A673 (cell line): ENCODE data around the gene PIM3. TPM values are rescaled to one million over a fixed set of nuclear protein-coding genes. Genes with fewer than 3 reads are reported as not detected.
A peak's percentile ranks its signal among the peaks of the same experiment; 100 is the strongest.

Experiments used
- BruUV-seq: library from RNA; stranded (reverse); fragments of 400-500 nt; replicated peaks from 2 replicates; lab custom pipeline; 2021; lab: Mats Ljungman, UMichigan
- CTCF ChIA-PET: fragments of 300-600 bp; sonication (Branson Sonifier 250); formaldehyde crosslinking; loops from one replicate; lab custom pipeline; 2022; ENCODE audit warnings: antibody characterized with exemption; lab: Charles Lee
- POLR2A ChIA-PET: fragments of 300-600 bp; sonication (Branson Sonifier 250); formaldehyde crosslinking; loops from one replicate; lab custom pipeline; 2022; ENCODE audit warnings: antibody characterized with exemption; ENCODE audit not compliant: low non-redundant PET; lab: Charles Lee
- DNase-seq: peaks from one replicate; pipeline ENCODE4 v3.0.0-alpha.2; 2015; ENCODE audit warnings: low spot score
- H3K27ac ChIP-seq: fragments of 200-600 bp; sonication (generic); 2 replicates; pipeline ENCODE4 v1.5.1; 2016; ENCODE audit warnings: mixed run types, low read depth, mild to moderate bottlenecking, mixed read lengths, antibody characterized with exemption, low read length; ENCODE audit not compliant: poor library complexity, severe bottlenecking
- H3K27me3 ChIP-seq: fragments of 200-600 bp; sonication (generic); replicated peaks from 2 replicates; pipeline ENCODE4 v1.6.1; 2017; ENCODE audit warnings: mixed run types, low read depth, mild to moderate bottlenecking, mixed read lengths, antibody characterized with exemption, low read length; ENCODE audit not compliant: insufficient read depth, poor library complexity
- H3K36me3 ChIP-seq: fragments of 200-600 bp; sonication (generic); 2 replicates; pipeline ENCODE4 v1.6.1; 2016; ENCODE audit warnings: mixed run types, mild to moderate bottlenecking, mixed read lengths, antibody characterized with exemption, low read length; ENCODE audit not compliant: insufficient read depth, poor library complexity, severe bottlenecking
- H3K4me1 ChIP-seq: fragments of 200-600 bp; sonication (generic); 2 replicates; pipeline ENCODE4 v1.6.1; 2017; ENCODE audit warnings: mixed run types, mild to moderate bottlenecking, mixed read lengths, antibody characterized with exemption, low read length; ENCODE audit not compliant: insufficient read depth, poor library complexity, severe bottlenecking
- H3K4me3 ChIP-seq: fragments of 200-600 bp; sonication (generic); 2 replicates; pipeline ENCODE4 v1.5.1; 2016; ENCODE audit warnings: low read depth, mixed run types, mild to moderate bottlenecking, mixed read lengths, low read length; ENCODE audit not compliant: poor library complexity, severe bottlenecking
- H3K9me3 ChIP-seq: fragments of 200-600 bp; sonication (generic); 2 replicates; pipeline ENCODE4 v1.6.1; 2016; ENCODE audit warnings: mixed run types, low read depth, mild to moderate bottlenecking, mixed read lengths, antibody characterized with exemption, low read length; ENCODE audit not compliant: poor library complexity, severe bottlenecking
- CTCF ChIP-seq: fragments of 300-800, 200-600 bp; sonication (generic); conservative IDR thresholded peaks from 2 replicates; pipeline ENCODE4 v1.5.1; 2017; ENCODE audit warnings: low read depth, mild to moderate bottlenecking, antibody characterized with exemption, low read length, moderate library complexity, mixed read lengths
- EZH2 ChIP-seq: fragments of 200-600 bp; sonication (generic); IDR thresholded peaks from 2 replicates; pipeline ENCODE4 v1.6.1; 2017; ENCODE audit warnings: borderline replicate concordance, low read depth, mild to moderate bottlenecking, mixed read lengths, antibody characterized with exemption, low read length; ENCODE audit not compliant: poor library complexity, severe bottlenecking
- intact Hi-C: fragments of 100-400 bp; cut with micrococcal nuclease; formaldehyde crosslinking; loops from one replicate; pipeline ENCODE4 v1.10.0; 2022; ENCODE audit not compliant: unreplicated experiment
- total RNA-seq: library from RNA; stranded (reverse); gene quantifications from 2 replicates; pipeline ENCODE4 v1.2.3, GENCODE V29; 2021

The PIM3 gene
- total RNA-seq, 1 experiment from 2014 or later, result 71.3 TPM

DNA sequence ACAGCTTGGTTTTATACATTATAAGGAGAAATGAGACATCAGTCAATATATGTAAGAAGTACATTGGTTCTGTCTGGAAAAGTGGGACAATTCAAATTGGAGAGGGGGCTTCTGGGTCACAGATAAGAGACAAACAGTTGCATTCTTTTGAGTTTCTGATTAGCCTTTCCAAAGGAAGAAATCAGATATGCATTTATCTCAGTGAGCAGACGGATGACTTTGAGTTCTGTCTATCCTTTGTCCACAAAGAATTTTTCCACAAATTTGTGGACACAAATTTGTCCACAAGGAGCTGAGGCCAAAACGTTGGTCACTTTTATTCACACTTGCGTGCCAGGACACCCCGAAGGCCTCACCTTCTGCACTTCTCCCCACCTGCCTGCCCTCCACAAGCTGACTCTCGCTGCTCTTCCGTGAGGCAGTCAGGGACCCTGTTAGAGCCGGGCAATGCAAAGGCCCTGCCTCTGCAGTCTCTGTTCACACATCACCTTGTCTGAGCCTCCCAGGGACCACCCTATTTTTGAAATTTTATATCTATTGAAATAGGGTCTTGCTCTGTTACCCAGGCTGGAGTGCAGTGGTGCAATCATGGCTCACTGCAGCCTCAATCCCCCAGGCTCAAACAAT lies 31.4 kb downstream of the PIM3 start:
- Histone ChIP-seq H3K4me1 (no peaks in the 10 kb centered on the region), H3K27me3 (no peaks in the 10 kb centered on the region), H3K4me3 (no peak overlapping the region), H3K9me3 (peaks cover 10% of the 10 kb centered on the region), H3K27ac (no peak overlapping the region), H3K36me3 (no peaks in the 10 kb centered on the region)
- TF ChIP-seq EZH2 (no peak), CTCF (no peak)
- DNase-seq, result no peak
- CTCF ChIA-PET, result no interaction called here
- intact Hi-C loops, result loop anchor here (5.0 kb wide), 2 partner anchors 40 to 60 kb away; no protein-coding TSS in a partner anchor
- no TSS peak for BruUV-seq
- POLR2A ChIA-PET, result no interaction called here

DNA sequence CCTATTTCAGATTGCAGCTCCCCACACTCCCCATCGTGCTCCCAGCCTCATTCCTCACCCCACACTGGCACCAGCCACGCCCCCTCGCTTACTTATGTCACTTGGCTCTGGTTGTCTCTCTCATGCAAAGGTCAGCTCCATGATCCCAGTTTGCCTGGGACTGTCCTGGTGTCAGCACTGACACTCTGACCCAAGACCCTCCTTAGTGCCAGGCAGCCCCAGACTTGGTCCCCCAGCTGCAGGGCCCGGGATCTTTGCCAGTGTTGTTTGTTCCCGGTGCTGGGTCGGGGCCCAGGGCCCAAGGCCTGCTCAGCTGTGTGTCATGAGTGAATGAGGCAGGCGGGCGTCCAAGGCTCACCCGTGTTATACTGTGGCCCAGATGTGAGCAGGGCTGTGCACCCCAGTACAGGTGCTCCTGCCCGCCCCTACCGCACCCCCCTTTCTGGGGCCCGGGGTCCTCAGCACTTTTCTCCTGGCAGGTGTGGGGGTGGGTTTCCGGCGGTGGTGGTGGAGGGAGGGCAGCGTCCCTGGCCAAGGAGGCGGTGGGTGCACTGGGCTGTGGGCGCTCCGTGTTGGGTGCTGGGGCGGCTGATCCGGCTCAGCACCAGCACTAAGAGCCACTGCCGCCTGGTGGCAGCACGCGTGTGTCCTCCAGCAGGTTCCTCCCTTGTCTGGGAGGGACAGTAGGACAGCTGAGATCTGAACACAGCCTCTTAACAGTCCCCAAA lies 32.5 kb downstream of the PIM3 start:
- H3K27me3 ChIP-seq, result no peaks in the 10 kb centered on the region
- H3K27ac ChIP-seq, result no peak overlapping the region
- H3K36me3 ChIP-seq, result no peaks in the 10 kb centered on the region
- no peak overlapping the region for H3K4me3 ChIP-seq
- intact Hi-C loops, result loop anchor here (5.0 kb wide), 2 partner anchors 39 to 61 kb away; no protein-coding TSS in a partner anchor
- no TSS peak for BruUV-seq
- TF ChIP-seq CTCF (peak; percentile 89), EZH2 (no peak)
- POLR2A ChIA-PET, result no interaction called here
- CTCF ChIA-PET, result no interaction called here
- peaks cover 10% of the 10 kb centered on the region for H3K9me3 ChIP-seq
- no peaks in the 10 kb centered on the region for H3K4me1 ChIP-seq
- peak; percentile 76 for DNase-seq

DNA sequence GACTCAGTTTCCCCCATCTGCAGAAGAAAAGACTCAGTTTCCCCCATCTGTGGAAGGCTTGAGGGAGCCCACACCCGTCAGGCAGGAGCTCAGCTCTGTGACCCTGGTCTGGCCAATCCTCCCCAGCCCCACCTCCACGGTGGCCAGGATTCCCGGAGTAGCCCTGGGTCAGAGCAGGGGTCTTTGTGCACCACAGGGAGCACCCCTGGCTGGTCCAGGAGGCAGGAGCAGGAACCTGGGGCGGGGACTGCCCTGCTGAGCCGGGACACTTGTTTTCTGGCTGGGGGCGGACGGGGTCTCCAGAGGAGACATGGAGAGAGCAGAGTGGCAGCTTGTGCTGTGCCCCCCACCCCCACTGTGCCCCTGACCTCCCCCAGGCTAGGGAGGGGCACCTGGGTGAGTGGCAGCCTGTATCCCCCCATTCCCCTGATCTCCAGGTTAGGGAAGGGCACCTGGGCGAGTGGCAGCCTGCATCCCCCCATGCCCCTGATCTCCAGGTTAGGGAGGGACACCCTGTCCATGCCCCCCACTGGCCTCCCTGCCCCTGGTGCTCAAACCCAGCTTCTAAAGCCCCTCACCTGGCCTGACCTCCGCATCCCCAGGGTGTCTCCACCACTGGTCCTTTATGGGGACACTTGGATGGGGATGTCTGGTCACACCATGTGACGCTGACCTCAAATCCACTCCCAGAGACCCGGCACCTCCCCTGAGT lies 33.2 kb downstream of the PIM3 start:
- no peak overlapping the region for H3K4me3 ChIP-seq
- no peaks in the 10 kb centered on the region for H3K36me3 ChIP-seq
- no TSS peak for BruUV-seq
- H3K27ac ChIP-seq, result no peak overlapping the region
- CTCF ChIA-PET, result no interaction called here
- POLR2A ChIA-PET, result no interaction called here
- intact Hi-C loops, result loop anchor here (5.0 kb wide), 2 partner anchors 38 to 62 kb away; no protein-coding TSS in a partner anchor
- no peak for DNase-seq
- H3K27me3 ChIP-seq, result no peaks in the 10 kb centered on the region
- no peak for TF ChIP-seq EZH2
- no peak for TF ChIP-seq CTCF
- peaks cover 10% of the 10 kb centered on the region for H3K9me3 ChIP-seq
- H3K4me1 ChIP-seq, result no peaks in the 10 kb centered on the region
